Activated CD4-positive, alpha-beta memory T cell treated with anti-CD3 and anti-CD28 coated beads, Interleukin-2, amount 10 ng/mL, durations not matched to agents 7 days and 5 days (primary cell): ENCODE measurements around the gene HIRIP3. TPM values are rescaled to one million over a fixed set of nuclear protein-coding genes. Genes with fewer than 3 reads are reported as not detected.
A peak's percentile ranks its signal among the peaks of the same experiment; 100 is the strongest.

Source experiments
- CTCF ChIA-PET: fragments of 350-600 bp; sonication (Branson Sonifier 250); formaldehyde crosslinking; loops from one replicate; lab custom pipeline; 2021; ENCODE audit warnings: antibody characterized with exemption, inconsistent platforms; lab: Charles Lee
- POLR2A ChIA-PET: fragments of 350-600 bp; sonication (Branson Sonifier 250); formaldehyde crosslinking; loops from one replicate; lab custom pipeline; 2021; ENCODE audit warnings: antibody characterized with exemption; lab: Charles Lee
- DNase-seq: peaks from one replicate; pipeline ENCODE4 v3.0.0-alpha.2; 2020
- H3K27ac Mint-ChIP-seq: one replicate; pipeline ENCODE4 v1.8.0; 2021; ENCODE audit warnings: mild to moderate bottlenecking, mixed read lengths
- H3K27me3 Mint-ChIP-seq: one replicate; pipeline ENCODE4 v1.8.0; 2021; ENCODE audit warnings: mixed read lengths
- H3K36me3 Mint-ChIP-seq: one replicate; pipeline ENCODE4 v1.8.0; 2021; ENCODE audit warnings: low read depth, mixed read lengths
- H3K4me1 Mint-ChIP-seq: one replicate; pipeline ENCODE4 v1.8.0; 2021; ENCODE audit warnings: mixed read lengths
- H3K4me3 Mint-ChIP-seq: one replicate; pipeline ENCODE4 v1.8.0; 2021; ENCODE audit warnings: mild to moderate bottlenecking, mixed read lengths
- H3K9me3 Mint-ChIP-seq: one replicate; pipeline ENCODE4 v1.8.0; 2021; ENCODE audit warnings: mixed read lengths
- total RNA-seq, 2 experiments: library from RNA; stranded (reverse); gene quantifications; one replicate each; pipeline ENCODE4 v1.2.3, GENCODE V29; 2021

Gene HIRIP3
- total RNA-seq, 2 experiments from 2014 or later: 38.7 to 40.3 TPM

DNA sequence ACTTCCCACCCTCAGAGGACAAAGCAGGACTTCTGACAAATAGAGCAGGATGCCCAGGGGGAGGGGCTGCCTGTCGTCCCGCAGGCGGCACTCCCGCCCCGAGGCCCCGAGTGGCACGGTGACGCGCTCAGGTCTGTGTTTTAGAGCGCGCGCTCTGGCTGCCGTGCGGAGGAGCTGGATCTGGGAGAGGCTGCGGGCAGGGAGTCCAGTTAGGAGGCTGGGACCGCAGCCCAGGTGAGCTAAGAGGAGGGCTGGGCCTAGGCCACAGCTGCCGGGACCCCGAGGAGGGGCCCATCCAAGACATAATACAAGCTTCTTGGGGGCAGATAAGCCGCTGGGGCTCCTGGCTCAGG lies 9.0 kb upstream of the HIRIP3 start:
- DNase-seq: no peak
- CTCF ChIA-PET: interaction anchor here (1.3 to 3.5 kb wide), 2 partner anchors 196 to 304 kb away, joined by 4 to 15 read pairs; no protein-coding TSS in a partner anchor
- no peak overlapping the region for H3K27ac Mint-ChIP-seq
- no peak overlapping the region for H3K4me3 Mint-ChIP-seq
- peaks cover 11% of the 10 kb centered on the region for H3K27me3 Mint-ChIP-seq
- no peaks in the 10 kb centered on the region for H3K9me3 Mint-ChIP-seq
- H3K36me3 Mint-ChIP-seq: peaks cover 22% of the 10 kb centered on the region
- POLR2A ChIA-PET: interaction anchor here (1.1 to 1.3 kb wide), 3 partner anchors 8 to 10 kb away, joined by 3 read pairs; no protein-coding TSS in a partner anchor
- peaks cover 4% of the 10 kb centered on the region for H3K4me1 Mint-ChIP-seq

DNA sequence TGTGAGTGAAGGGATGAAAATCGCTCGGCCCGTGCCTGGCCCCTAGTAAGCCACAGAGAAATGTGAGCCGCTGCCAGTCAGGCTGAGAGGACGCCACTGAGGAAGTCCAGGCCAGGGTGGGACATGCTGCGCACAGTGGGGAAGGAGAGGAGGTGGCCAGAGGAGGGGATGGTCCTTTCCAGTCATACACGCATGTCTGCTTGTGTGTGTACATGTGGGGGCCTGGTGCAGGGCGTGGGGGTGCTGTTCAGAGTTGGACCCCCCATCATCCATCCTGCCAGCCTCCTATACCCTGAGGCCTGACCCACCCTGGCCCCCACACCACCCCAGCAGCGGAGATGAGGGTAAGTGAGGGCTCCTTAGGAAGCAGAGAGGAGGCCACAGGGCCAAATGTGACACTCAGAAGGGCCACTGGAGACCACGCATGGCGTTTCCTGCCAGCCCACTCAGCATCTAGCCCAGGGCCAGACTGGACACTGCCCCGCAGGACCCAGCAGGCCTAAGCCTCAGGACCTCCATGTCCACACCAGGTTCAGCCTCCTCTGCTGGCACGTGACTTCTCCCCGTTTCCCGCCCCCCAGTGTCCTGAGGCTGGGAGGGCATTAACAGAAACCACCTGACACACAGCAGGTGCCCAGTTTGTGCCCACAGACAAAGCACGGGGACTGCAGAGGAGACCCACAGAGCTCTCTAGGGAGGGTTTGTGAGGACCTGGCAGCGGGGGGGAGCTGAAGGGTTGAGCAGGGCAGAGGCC lies 8.4 kb upstream of the HIRIP3 start:
- Mint-ChIP-seq H3K27ac (no peak overlapping the region), H3K9me3 (no peaks in the 10 kb centered on the region), H3K27me3 (peaks cover 6% of the 10 kb centered on the region), H3K4me1 (peaks cover 10% of the 10 kb centered on the region), H3K36me3 (peaks cover 28% of the 10 kb centered on the region), H3K4me3 (no peak overlapping the region)
- POLR2A ChIA-PET: interaction anchor here (1.1 to 1.3 kb wide), 3 partner anchors 7 to 10 kb away, joined by 3 read pairs; no protein-coding TSS in a partner anchor
- CTCF ChIA-PET: interaction anchor here (1.3 to 3.5 kb wide), 2 partner anchors 196 to 303 kb away, joined by 4 to 15 read pairs; no protein-coding TSS in a partner anchor
- DNase-seq: no peak

DNA sequence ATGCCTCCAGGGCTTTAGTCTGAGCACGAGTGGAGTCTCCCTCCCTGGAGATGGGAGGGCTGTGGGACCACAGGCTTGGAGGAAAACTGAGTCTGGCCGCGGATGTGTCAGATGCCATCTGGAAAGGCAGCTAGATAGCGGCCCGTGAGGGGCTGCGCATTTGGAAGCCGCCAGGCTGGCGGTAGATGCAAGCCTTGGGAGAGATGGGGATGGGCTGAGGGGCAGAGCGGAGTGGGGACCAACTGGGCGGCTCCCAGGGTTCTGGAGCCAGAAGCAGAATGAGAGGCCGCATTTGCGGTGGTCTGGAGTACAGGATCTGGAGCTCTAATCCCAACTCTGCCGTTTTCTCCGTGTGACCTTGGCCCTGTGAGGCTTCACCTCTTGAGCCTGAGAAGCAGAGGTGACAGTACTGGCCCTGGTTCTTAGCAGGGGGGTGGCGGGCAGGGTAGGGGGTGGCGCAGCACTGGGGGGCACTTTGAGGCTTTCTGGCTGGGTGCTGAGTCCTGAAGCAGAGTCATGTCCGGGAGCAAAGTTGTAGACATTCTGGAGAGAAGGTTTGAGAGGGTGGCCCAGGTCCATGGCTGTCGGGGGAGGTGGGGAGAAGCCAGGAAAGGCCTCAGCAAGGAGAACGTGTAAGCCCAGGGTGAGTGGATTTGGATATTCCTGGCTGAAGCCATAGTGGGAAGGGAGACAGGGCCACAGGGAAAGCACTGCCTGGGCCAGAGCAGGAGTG lies 7.4 kb upstream of the HIRIP3 start:
- Mint-ChIP-seq H3K36me3 (peaks cover 36% of the 10 kb centered on the region), H3K9me3 (no peaks in the 10 kb centered on the region), H3K4me3 (no peak overlapping the region), H3K27me3 (no peaks in the 10 kb centered on the region), H3K4me1 (peaks cover 16% of the 10 kb centered on the region), H3K27ac (no peak overlapping the region)
- CTCF ChIA-PET: interaction anchor here (1.3 kb wide), 1 partner anchor 154 kb away, joined by 3 read pairs; no protein-coding TSS in a partner anchor
- POLR2A ChIA-PET: interaction anchor here (1.3 to 1.4 kb wide), 2 partner anchors 10 to 41 kb away, joined by 3 to 4 read pairs; partner anchors contain the start of gene TMEM219
- no peak for DNase-seq

DNA sequence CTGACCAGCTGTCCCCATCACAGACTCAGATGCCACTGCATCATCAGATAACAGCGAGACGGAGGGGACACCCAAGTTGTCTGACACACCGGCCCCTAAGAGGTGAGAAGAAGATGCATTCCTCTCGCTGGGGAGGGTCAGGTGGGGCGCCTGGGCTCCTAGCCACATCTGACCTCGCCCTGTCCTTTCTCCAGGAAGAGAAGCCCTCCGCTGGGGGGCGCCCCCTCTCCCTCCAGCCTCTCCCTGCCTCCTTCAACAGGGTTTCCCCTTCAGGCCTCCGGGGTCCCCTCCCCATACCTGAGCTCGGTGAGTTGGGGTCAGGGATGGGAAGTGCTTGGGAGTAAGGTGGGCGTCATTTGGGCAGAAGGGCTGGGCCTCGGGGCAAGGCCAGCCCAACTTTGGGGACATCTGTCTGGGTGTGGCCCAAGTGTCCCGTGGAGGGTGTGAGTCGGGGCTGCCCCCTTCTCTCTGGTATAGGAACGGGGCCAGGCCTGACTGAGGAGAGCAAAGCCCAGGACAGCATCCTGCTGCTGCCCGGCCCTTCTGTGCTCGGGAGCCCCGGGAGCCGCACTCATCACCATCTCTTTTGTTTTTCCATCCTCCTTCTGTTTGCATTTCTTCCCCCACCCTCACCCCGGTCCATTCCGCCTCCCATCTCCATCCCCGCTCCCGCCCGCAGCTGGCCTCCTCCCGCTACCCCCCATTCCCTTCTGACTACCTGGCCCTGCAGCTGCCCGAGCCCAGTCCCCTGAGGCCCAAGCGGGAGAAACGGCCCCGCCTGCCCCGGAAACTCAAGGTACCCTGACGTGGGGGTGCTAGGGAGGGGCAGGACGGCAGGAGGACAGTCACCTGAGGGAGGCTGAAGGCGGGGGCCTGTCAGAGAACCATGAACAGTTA lies 5.6 kb upstream of the HIRIP3 start:
- H3K27ac Mint-ChIP-seq: no peak overlapping the region
- POLR2A ChIA-PET: interaction anchor here (1.6 kb wide), 1 partner anchor 75 kb away, joined by 3 read pairs; the partner anchor contains the start of gene KCTD13
- DNase-seq: no peak
- CTCF ChIA-PET: interaction anchor here (1.2 kb wide), 1 partner anchor 31 kb away, joined by 4 read pairs; the partner anchor contains the start of gene TLCD3B
- H3K36me3 Mint-ChIP-seq: peaks cover 46% of the 10 kb centered on the region
- H3K4me3 Mint-ChIP-seq: no peak overlapping the region
- no peaks in the 10 kb centered on the region for H3K27me3 Mint-ChIP-seq
- H3K4me1 Mint-ChIP-seq: peaks cover 29% of the 10 kb centered on the region
- H3K9me3 Mint-ChIP-seq: no peaks in the 10 kb centered on the region

DNA sequence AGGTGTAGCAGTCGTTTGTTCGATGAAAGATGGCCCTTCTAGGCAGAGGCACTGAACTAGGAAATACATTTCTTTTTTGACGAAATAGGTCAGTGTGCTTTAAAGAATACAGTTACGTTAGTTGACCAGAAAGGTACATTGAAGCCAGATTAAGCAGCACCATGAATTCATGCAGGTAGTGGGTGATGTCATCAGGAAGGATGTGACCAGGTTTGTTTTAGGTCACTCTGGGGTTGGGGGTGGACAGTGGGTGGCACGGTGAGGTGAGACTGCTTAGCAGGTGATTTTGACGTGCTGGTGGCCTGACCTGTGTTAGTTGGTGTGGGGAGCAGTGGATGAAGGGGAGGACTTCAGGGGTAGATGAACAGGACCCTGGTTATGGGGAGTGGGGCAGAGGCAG lies 4.2 kb upstream of the HIRIP3 start:
- peaks cover 59% of the 10 kb centered on the region for H3K36me3 Mint-ChIP-seq
- ChIA-PET CTCF (interaction anchor here (0.6 to 1.2 kb wide), 2 partner anchors 32 to 42 kb away, joined by 4 read pairs; partner anchors contain the start of gene TLCD3B), POLR2A (interaction anchor here (1.6 kb wide), 1 partner anchor 74 kb away, joined by 3 read pairs; the partner anchor contains the start of gene KCTD13)
- no peaks in the 10 kb centered on the region for H3K9me3 Mint-ChIP-seq
- peaks cover 35% of the 10 kb centered on the region for H3K4me1 Mint-ChIP-seq
- no peak overlapping the region for H3K4me3 Mint-ChIP-seq
- peak overlapping the region; percentile 28 for H3K27ac Mint-ChIP-seq
- no peaks in the 10 kb centered on the region for H3K27me3 Mint-ChIP-seq
- DNase-seq: no peak

DNA sequence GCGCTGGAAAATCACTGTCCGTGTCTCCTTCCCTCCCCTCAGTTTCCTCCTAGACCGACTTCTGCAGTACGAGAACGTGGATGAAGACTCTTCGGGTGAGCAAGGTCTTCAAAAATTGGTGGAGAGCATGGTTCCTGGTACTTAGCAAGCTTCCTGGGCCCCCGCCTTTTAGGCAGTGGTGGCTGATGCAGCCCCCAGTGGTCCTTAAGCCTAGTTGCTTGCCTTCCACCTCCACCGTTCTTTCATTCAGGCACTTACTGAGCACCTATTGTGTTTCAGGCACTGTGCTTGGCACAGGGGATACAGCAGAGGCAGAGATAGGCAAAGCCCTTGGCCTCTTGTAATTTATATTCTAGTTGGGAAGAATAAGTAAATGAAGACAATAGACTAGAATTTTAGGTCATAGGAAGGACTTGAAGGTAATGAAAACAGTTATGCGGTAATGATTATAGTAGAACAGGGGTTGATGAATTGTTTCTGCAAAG lies 1.4 kb upstream of the HIRIP3 start:
- ChIA-PET CTCF (interaction anchor here (0.6 to 2.8 kb wide), 7 partner anchors 9 to 297 kb away, joined by 3 to 9 read pairs (median 4); partner anchors contain the start of genes CDIPT and PAGR1), POLR2A (interaction anchor here (0.6 to 5.1 kb wide), 12 partner anchors 8 to 189 kb away, joined by 3 to 99 read pairs (median 14); partner anchors contain the start of genes ALDOA, ASPHD1, KCTD13 and MAZ)
- H3K4me3 Mint-ChIP-seq: peak overlapping the region; percentile 94
- H3K27me3 Mint-ChIP-seq: no peaks in the 10 kb centered on the region
- H3K9me3 Mint-ChIP-seq: no peaks in the 10 kb centered on the region
- peak overlapping the region; percentile 98 for H3K27ac Mint-ChIP-seq
- H3K4me1 Mint-ChIP-seq: peaks cover 45% of the 10 kb centered on the region
- DNase-seq: no peak
- peaks cover 62% of the 10 kb centered on the region for H3K36me3 Mint-ChIP-seq

DNA sequence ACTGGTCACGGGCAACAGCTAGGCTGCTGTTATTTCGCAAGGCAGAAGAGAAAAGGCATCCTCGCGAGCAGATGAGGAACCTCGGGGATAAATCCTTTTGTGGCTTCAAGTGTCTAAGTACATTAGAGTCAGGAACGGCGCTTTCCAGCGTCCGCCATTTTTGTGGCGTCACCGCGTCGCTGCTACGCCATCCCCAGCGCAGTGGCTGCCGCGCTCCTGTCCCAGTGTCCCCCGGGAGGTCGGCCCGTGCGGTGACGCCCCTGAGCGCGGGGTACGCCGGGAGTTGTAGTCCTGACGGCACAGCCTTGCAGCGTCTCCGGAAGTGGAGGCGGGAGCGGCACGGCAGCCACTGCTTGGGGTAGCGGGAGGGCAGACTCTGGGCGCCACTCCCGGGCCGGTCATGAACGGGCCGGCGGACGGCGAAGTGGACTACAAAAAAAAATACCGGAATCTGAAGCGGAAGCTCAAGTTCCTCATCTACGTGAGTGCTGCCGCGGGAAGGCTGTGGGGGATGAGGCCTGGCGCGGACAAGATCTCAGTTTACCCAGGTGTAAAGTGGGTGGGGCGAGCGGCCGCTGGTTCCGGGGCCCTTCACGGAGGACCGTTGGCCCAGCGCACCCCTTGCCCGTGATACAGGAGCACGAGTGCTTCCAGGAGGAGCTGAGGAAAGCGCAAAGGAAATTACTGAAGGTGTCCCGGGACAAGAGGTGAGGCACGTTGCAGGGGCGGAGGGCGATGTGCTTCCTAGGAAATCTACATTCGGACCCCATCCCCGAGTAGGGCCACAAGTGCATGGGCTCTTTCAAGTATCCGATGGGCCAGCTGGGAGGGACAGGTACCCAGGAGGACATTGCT lies 721 bp upstream of the HIRIP3 start, which contains the start of gene INO80E:
TSS of gene INO80E (plus strand) at position 331 of the 855 bp plus-strand sequence. CDS start at position 401, 70 bp downstream.
- H3K27me3 Mint-ChIP-seq: no peaks in the 10 kb centered on the region
- ChIA-PET POLR2A (interaction anchor here (0.6 to 5.1 kb wide), 20 partner anchors 9 to 1134 kb away, joined by 3 to 99 read pairs (median 6); partner anchors contain the start of genes ALDOA, ASPHD1, FBRS and KCTD13), CTCF (interaction anchor here (1.2 to 2.8 kb wide), 5 partner anchors 9 to 211 kb away, joined by 3 to 9 read pairs (median 4); partner anchors contain the start of genes CDIPT, PAGR1 and TMEM219)
- peaks cover 61% of the 10 kb centered on the region for H3K36me3 Mint-ChIP-seq
- peak within 1 kb of the TSS; percentile 98 for H3K27ac Mint-ChIP-seq
- H3K4me3 Mint-ChIP-seq: peak within 1 kb of the TSS; percentile 94
- DNase-seq: peak; percentile 100
- H3K4me1 Mint-ChIP-seq: peaks cover 45% of the 10 kb centered on the region
- H3K9me3 Mint-ChIP-seq: no peaks in the 10 kb centered on the region

DNA sequence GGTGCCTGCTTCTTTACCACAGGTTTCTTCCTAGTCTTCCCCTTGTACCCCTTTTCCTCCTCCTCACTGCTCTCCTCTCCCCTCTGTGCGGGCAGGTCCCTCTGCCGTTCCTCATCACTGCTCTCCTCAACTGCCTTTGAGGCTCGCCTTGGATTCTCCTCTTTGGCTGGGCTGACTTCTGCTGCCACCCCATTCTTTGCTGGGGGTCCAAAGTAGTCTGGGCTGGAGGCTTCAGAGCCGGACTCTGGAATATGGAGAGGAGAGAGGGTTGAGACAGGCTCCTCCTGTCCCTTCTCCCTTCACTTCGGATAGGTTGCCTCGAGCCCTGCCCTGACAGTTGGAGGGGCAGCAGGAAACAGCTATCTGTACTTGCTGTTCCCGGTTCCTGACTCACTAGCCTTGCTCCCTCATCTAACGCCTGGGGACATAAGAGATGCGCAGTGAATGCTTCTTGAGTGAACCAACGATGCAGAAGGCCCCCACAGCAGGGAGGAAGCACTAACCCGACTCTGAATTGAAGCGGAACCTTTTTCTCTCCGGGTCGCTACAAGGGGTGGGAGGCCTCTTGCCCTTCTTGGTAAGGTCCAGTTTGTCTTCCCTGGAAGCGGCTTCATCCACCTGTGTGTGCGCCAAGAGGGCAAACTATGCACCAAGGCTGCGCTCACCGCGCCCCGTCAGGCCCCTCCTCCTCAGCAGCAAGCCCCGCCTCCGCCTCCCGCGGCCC lies 655 bp downstream of the HIRIP3 start:
- CTCF ChIA-PET: interaction anchor here (0.8 to 2.8 kb wide), 4 partner anchors 33 to 293 kb away, joined by 3 to 9 read pairs (median 3); partner anchors contain the start of genes PAGR1 and TMEM219
- H3K36me3 Mint-ChIP-seq: peaks cover 65% of the 10 kb centered on the region
- DNase-seq: peak; percentile 81
- no peaks in the 10 kb centered on the region for H3K27me3 Mint-ChIP-seq
- H3K9me3 Mint-ChIP-seq: no peaks in the 10 kb centered on the region
- POLR2A ChIA-PET: interaction anchor here (0.5 to 5.1 kb wide), 27 partner anchors 10 to 1133 kb away, joined by 3 to 99 read pairs (median 4); partner anchors contain the start of genes ALDOA, ASPHD1, CDIPT and CORO1A
- peaks cover 44% of the 10 kb centered on the region for H3K4me1 Mint-ChIP-seq
- peak overlapping the region; percentile 94 for H3K4me3 Mint-ChIP-seq
- peak overlapping the region; percentile 98 for H3K27ac Mint-ChIP-seq

DNA sequence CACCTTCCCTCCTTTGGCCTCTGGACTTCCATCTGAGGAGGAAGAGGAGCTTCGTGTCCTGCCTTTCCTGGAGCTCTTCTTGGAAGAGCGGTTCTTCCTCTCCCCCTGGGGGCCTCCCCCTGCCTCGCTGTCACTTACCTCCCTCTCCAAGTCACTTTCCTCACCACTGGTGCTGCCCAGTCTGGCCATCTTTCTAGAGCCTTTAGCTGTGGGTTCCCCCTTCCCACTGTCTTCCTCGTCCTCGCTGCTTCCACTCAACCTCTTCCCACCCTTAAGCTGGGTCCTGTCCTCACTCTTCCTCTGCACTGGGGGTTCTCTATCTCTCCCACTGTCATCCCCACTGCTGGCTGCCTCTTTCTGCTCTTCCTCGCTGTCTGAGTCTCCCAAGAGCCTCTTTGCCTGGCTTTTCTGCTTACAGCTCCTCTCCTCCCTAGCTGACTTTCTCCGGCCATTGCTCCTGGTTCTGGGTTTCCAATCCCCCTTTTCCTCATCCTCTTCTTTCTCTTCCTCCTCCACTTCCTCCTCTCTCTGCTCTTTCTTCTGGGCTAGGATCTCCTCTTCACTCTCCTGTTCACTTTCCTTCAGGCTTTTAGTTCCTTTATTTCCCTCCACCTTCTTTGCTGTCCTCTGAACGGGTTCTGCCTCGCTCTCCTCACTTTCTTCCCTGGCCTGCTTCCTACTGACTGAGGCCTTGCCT lies 1.4 kb downstream of the HIRIP3 start:
- Mint-ChIP-seq H3K27ac (peak overlapping the region; percentile 98), H3K4me1 (peaks cover 37% of the 10 kb centered on the region), H3K36me3 (peaks cover 60% of the 10 kb centered on the region), H3K9me3 (no peaks in the 10 kb centered on the region), H3K27me3 (no peaks in the 10 kb centered on the region), H3K4me3 (peak overlapping the region; percentile 94)
- POLR2A ChIA-PET: interaction anchor here (0.7 to 5.1 kb wide), 12 partner anchors 10 to 294 kb away, joined by 3 to 99 read pairs (median 3); partner anchors contain the start of genes ALDOA, CDIPT, KCTD13 and MVP
- DNase-seq: no peak
- CTCF ChIA-PET: interaction anchor here (1.0 to 1.6 kb wide), 2 partner anchors 38 to 209 kb away, joined by 3 to 5 read pairs; no protein-coding TSS in a partner anchor
